Ectodermal cell (in vitro differentiated cells): ENCODE results near the gene SH3BP2.

Experiments
- H3K27ac ChIP-seq: 2 replicates; pipeline ENCODE4 v1.7.0; 2013; ENCODE audit warnings: mild to moderate bottlenecking, low read depth, low read length; ENCODE audit not compliant: insufficient read depth, poor library complexity, severe bottlenecking
- H3K27me3 ChIP-seq: 2 replicates; pipeline ENCODE4 v1.7.0; 2013; ENCODE audit warnings: mild to moderate bottlenecking, low read length; ENCODE audit not compliant: insufficient read depth, control insufficient read depth, poor library complexity, severe bottlenecking
- H3K36me3 ChIP-seq: one replicate; pipeline ENCODE4 v1.7.0; 2013; ENCODE audit warnings: low read length; ENCODE audit not compliant: control insufficient read depth, insufficient read depth
- H3K4me1 ChIP-seq: one replicate; pipeline ENCODE4 v1.7.0; 2013; ENCODE audit warnings: low read length; ENCODE audit not compliant: control insufficient read depth, insufficient read depth
- H3K4me3 ChIP-seq: 2 replicates; pipeline ENCODE4 v1.7.0; 2013; ENCODE audit warnings: low read depth, low read length, control low read depth; ENCODE audit not compliant: insufficient read depth
- H3K9me3 ChIP-seq: 2 replicates; pipeline ENCODE4 v1.7.0; 2013; ENCODE audit warnings: mild to moderate bottlenecking, low read length, moderate library complexity; ENCODE audit not compliant: control insufficient read depth
- WGBS, 2 experiments: methylation state at CpG; one replicate each; pipeline ENCODE4 v1.1.7; 2013; ENCODE audit warnings: missing lambda C conversion rate in 2 of 2; 5-methylcytosine and 5-hydroxymethylcytosine counted together

The SH3BP2 gene

DNA sequence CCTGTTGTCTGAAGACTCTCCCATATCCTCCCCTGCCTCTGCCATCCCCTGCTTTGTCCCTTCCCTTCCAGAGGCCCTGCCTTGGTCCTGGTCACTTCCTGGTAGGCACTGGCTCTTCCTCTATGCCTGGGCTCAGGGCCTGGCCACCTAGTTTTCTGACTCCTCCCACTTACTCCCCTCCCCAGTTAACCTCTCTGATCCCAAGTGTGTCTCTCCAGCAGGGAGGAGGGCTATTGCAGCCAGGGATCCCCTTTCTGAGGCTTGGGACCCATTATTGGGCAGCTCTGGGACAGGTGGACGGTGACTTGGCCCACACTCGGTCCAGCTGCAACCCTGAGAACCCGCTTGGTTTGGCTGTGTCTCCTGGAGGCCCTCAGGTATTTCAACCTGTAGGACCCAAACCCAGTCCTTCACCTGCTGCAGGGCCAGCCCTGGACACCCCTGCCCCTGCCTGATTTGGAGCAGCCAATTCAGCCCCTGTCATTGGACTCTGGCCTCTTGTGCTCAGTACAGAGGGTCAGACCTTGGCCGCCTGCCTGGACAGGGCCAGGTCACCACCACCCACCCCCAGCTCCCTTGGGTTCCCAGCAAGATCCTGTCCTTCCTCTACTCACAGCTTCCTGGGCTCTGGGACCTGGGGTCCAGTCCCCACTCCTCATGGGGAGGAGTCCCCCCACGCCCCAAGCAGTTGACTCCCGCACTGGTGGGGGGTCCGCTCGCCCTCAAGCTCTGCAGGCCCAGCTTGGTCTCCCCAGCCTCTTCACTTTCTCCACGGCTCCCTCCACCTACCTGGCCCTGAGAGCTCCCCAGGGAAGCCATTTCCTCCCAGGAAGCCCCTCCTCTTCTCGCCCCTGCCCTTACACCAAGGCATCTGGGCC, 1.1 kb upstream of the SH3BP2 start:
- 93 to 96% methylated on average over 9 to 10 of the region's 10 CpGs for WGBS, 2 experiments
- no peaks in the 10 kb centered on the region for H3K9me3 ChIP-seq
- peaks cover 34% of the 10 kb centered on the region for H3K27me3 ChIP-seq
- H3K4me3 ChIP-seq: no peak overlapping the region
- no peaks in the 10 kb centered on the region for H3K4me1 ChIP-seq
- no peaks in the 10 kb centered on the region for H3K36me3 ChIP-seq
- no peak overlapping the region for H3K27ac ChIP-seq

DNA sequence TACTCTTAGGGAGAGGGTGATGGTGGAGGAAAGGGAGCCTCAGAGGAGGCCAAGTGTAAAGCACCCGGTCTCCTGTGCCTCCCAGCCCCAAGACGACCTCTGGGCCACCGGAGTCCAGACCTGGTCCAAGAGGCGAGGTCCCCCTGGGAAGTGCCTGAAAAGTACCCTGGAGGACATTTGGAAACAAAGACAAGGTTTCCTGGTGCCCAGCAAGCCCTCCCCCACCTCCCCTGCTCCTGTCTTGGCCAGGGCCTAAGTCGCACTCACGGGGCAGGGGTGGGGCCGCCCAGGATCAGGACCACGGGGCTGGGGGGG, 532 bp upstream of the SH3BP2 start:
- no peak overlapping the region for H3K4me3 ChIP-seq
- no peaks in the 10 kb centered on the region for H3K36me3 ChIP-seq
- 57 to 59% methylated on average over 8 of the region's 8 CpGs for WGBS, 2 experiments
- peaks cover 34% of the 10 kb centered on the region for H3K27me3 ChIP-seq
- no peaks in the 10 kb centered on the region for H3K9me3 ChIP-seq
- H3K27ac ChIP-seq: no peak overlapping the region
- no peaks in the 10 kb centered on the region for H3K4me1 ChIP-seq

GRCh38 chr4:2793586-2794485, 951 bp downstream of the SH3BP2 start:
- Histone ChIP-seq H3K9me3 (no peaks in the 10 kb centered on the region), H3K4me1 (peaks cover 10% of the 10 kb centered on the region), H3K36me3 (no peaks in the 10 kb centered on the region), H3K27me3 (peaks cover 34% of the 10 kb centered on the region), H3K27ac (no peak overlapping the region), H3K4me3 (peak overlapping the region; percentile 32)
- WGBS, 2 experiments: 37 to 38% methylated on average over 34 of the region's 34 CpGs

GRCh38 chr4:2794486-2795299, 1.8 kb downstream of the SH3BP2 start:
- Histone ChIP-seq H3K9me3 (no peaks in the 10 kb centered on the region), H3K27me3 (peaks cover 34% of the 10 kb centered on the region), H3K36me3 (no peaks in the 10 kb centered on the region), H3K27ac (no peak overlapping the region), H3K4me1 (peaks cover 11% of the 10 kb centered on the region), H3K4me3 (no peak overlapping the region)
- WGBS, 2 experiments: 87 to 89% methylated on average over 11 of the region's 11 CpGs

DNA sequence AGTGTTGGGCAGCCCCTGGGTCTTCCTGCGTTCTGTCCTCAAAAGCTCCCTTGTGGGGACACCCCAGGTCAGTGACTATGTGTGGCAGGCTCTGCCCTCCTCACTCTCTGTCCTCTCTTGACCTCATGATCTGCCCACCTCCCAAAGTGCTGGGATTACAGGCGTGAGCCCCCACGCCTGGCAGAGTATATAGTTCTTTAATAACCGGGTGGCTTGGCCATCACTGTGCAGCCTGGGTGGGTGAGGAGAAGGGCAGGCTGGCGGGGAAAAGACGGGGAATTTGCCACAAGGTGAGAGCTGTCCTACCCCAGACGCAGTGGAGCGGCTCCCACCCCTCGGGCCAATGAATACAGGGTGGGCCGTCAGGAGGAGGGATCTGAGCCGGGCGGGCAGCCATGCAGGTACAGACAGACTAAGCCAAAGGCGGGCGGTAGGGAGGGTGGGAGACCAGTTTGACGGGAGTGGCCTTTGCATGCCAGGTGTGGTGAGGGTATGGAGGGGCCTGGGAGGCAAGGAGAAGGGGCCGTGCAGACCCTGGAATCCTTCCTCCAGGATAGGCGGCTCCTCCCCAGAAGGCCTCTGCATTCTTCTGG, 2.5 kb downstream of the SH3BP2 start:
- no peak overlapping the region for H3K4me3 ChIP-seq
- H3K36me3 ChIP-seq: no peaks in the 10 kb centered on the region
- WGBS, 2 experiments: 89 to 90% methylated on average over 17 of the region's 17 CpGs
- H3K4me1 ChIP-seq: peaks cover 15% of the 10 kb centered on the region
- peaks cover 33% of the 10 kb centered on the region for H3K27me3 ChIP-seq
- H3K9me3 ChIP-seq: no peaks in the 10 kb centered on the region
- no peak overlapping the region for H3K27ac ChIP-seq

DNA sequence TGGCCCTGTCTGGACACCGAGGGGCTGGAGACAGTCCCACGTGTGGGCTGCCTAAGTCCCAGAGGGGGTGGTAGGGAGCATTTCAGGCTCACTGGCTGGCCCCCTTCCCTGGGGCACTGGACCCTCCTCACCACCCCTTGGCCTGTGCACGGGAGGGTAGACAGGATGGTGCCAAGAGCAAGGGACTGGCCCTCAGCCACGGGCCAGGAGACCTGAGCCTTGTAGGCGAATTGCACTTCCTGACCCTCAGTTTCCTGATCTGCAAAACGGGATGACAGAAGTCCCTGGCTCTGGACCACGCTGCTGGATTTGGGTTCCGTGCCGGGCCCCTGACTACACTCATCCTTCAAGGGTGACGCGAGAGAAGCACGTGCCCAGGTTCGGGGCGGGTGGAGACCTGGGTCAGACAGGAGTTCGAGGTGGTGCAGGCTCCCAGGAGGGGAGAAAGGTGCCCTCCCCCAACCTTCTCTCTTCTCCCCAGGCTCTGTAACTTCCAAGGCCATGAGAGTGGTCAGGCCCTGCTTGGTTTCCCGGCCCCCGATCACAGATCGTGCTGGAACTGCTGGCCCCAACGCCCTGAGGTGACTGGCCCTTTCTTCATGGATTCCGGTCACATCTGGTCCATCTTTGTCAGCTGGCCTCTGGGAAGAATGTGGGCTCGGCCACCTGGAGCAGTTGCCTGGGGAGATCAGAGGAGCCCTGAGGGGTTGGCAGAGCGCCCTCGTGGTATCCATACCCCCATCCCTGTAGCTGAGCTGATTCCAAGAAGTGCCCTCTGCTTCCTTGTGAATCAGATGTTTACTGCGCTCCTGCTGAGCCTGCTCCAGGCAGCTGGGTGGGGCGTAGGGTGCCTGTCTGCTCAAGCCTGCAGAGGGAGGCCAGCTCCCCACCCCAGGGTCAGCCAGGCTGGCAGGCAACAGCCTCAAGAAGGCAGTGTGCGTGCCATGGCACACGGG, 3.3 kb downstream of the SH3BP2 start:
- no peaks in the 10 kb centered on the region for H3K9me3 ChIP-seq
- no peak overlapping the region for H3K27ac ChIP-seq
- WGBS, 2 experiments: 87 to 88% methylated on average over 27 of the region's 27 CpGs
- no peak overlapping the region for H3K4me3 ChIP-seq
- H3K36me3 ChIP-seq: no peaks in the 10 kb centered on the region
- peaks cover 23% of the 10 kb centered on the region for H3K4me1 ChIP-seq
- H3K27me3 ChIP-seq: peaks cover 32% of the 10 kb centered on the region

GRCh38 chr4:2796849-2797544, 4.1 kb downstream of the SH3BP2 start:
- 93 to 94% methylated on average over 13 of the region's 13 CpGs for WGBS, 2 experiments
- peaks cover 27% of the 10 kb centered on the region for H3K4me1 ChIP-seq
- H3K27ac ChIP-seq: no peak overlapping the region
- peaks cover 26% of the 10 kb centered on the region for H3K27me3 ChIP-seq
- no peaks in the 10 kb centered on the region for H3K36me3 ChIP-seq
- H3K4me3 ChIP-seq: no peak overlapping the region
- H3K9me3 ChIP-seq: no peaks in the 10 kb centered on the region

- no peak overlapping the region for H3K27ac ChIP-seq
- H3K4me3 ChIP-seq: no peak overlapping the region
- H3K27me3 ChIP-seq: peaks cover 19% of the 10 kb centered on the region
- no peaks in the 10 kb centered on the region for H3K36me3 ChIP-seq
- H3K9me3 ChIP-seq: no peaks in the 10 kb centered on the region
- peaks cover 27% of the 10 kb centered on the region for H3K4me1 ChIP-seq
- WGBS, 2 experiments: 89 to 90% methylated on average over 23 of the region's 23 CpGs
These were observed 4.8 kb downstream of the SH3BP2 start for GRCh38 chr4:2797545-2798305.
